ENCODE results near the gene FCGR1A. TPM values are rescaled to one million over a fixed set of nuclear protein-coding genes. Genes with fewer than 3 reads are reported as not detected.
"Not testable (repeated sequence)": the region's sequence is repeated elsewhere in the genome, so short reads cannot be mapped to it uniquely, and the experiment has no call there.

The FCGR1A gene
- total RNA-seq, 2 donors from 2014 or later: not detected

DNA sequence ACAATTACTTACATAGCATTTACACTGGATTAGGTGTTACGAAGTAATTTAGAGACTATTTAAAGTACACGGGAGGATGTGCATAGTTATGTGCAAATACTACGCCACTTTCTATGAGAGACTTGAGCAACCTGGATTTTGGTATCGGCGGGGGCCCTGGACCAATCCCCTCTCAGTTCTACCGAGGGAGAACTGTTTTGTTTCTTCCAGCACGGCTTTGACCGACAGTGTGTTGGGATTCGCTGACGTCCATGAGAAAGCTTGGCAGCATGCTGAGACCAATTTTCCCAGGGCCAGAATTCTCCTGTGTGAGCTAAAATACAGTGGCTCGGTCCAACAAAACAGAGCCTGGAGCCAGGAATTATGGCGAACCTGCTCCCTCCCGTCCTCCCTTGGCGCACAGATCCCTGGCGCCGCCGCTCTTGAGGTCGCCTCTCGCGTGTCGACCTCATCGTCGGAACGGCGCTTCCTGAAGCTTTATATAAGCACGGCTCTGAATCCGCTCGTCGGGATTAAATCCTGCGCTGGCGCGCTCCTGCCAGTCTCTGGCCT, 49.3 kb downstream of the FCGR1A start:
- not testable (repeated sequence) for H3K4me1 Mint-ChIP-seq; H3K9me3 Mint-ChIP-seq; H3K9ac ChIP-seq (ENCODE audit: extremely low read depth, low read length, poor library complexity, severe bottlenecking); H3K27ac ChIP-seq (ENCODE audit: low read depth, low read length); H3K36me3 Mint-ChIP-seq (ENCODE audit: low read depth); H3K4me1 ChIP-seq (ENCODE audit: control insufficient read depth, insufficient read depth, low read length); H3K4me3 Mint-ChIP-seq; H3K27me3 Mint-ChIP-seq (ENCODE audit: insufficient read depth); H3K36me3 ChIP-seq (ENCODE audit: control insufficient read depth, insufficient read depth, low read length); H3K4me3 ChIP-seq (ENCODE audit: low read length); DNase-seq; H3K27ac Mint-ChIP-seq; H3K9me3 ChIP-seq (ENCODE audit: control insufficient read depth, low read length); H3K27me3 ChIP-seq (ENCODE audit: control insufficient read depth, insufficient read depth, low read length, poor library complexity, severe bottlenecking)
- no CpG with 5 or more reads among the region's 32 CpGs for WGBS, 2 experiments (ENCODE audit: insufficient coverage in 1 of 2, insufficient read length in 1 of 2)

DNA sequence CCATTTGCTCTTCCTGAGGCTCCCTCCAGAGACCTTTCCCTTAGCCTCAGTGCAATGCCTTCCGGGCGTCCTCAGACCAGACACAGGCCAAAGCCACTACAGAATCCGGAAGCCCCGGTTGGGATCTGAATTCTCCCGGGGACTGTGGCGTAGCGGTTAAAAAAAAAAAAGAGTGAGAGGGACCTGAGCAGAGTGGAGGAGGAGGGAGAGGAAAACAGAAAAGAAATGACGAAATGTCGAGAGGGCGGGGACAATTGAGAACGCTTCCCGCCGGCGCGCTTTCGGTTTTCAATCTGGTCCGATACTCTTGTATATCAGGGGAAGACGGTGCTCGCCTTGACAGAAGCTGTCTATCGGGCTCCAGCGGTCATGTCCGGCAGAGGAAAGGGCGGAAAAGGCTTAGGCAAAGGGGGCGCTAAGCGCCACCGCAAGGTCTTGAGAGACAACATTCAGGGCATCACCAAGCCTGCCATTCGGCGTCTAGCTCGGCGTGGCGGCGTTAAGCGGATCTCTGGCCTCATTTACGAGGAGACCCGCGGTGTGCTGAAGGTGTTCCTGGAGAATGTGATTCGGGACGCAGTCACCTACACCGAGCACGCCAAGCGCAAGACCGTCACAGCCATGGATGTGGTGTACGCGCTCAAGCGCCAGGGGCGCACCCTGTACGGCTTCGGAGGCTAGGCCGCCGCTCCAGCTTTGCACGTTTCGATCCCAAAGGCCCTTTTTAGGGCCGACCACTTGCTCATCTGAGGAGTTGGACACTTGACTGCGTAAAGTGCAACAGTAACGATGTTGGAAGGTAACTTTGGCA, 50.0 kb downstream of the FCGR1A start:
- H3K9me3 Mint-ChIP-seq; H3K36me3 ChIP-seq (ENCODE audit: control insufficient read depth, insufficient read depth, low read length); H3K36me3 Mint-ChIP-seq (ENCODE audit: low read depth); H3K4me3 Mint-ChIP-seq; H3K27me3 Mint-ChIP-seq (ENCODE audit: insufficient read depth); DNase-seq; H3K9me3 ChIP-seq (ENCODE audit: control insufficient read depth, low read length); H3K4me3 ChIP-seq (ENCODE audit: low read length); H3K4me1 ChIP-seq (ENCODE audit: control insufficient read depth, insufficient read depth, low read length); H3K9ac ChIP-seq (ENCODE audit: extremely low read depth, low read length, poor library complexity, severe bottlenecking); H3K27ac ChIP-seq (ENCODE audit: low read depth, low read length); H3K4me1 Mint-ChIP-seq; H3K27me3 ChIP-seq (ENCODE audit: control insufficient read depth, insufficient read depth, low read length, poor library complexity, severe bottlenecking); H3K27ac Mint-ChIP-seq: not testable (repeated sequence)
- no CpG with 5 or more reads among the region's 55 CpGs for WGBS, 2 experiments (ENCODE audit: insufficient coverage in 1 of 2, insufficient read length in 1 of 2)

DNA sequence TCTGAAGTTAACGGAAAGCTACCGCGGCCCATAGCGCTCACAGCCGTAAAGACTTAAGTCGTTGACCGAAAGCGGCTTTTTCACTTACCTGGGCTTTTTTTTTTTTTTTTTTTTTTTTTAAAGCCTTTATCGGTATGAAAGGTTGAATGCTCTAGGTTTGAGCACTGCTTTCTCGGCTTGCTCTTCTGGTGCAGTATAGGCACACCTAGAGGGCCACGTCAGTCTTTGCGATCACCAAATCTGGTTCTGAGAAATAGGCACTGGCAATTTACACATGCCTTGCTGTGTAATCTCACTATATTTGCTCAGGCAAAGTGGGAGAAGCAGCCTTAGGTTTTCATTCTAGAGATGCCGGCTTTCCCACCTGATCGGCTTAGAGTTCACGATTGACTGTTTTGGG, 50.6 kb downstream of the FCGR1A start:
- not testable (repeated sequence) for H3K9me3 ChIP-seq (ENCODE audit: control insufficient read depth, low read length); H3K27ac ChIP-seq (ENCODE audit: low read depth, low read length); H3K4me3 ChIP-seq (ENCODE audit: low read length); H3K4me3 Mint-ChIP-seq; H3K9me3 Mint-ChIP-seq; H3K36me3 ChIP-seq (ENCODE audit: control insufficient read depth, insufficient read depth, low read length); H3K36me3 Mint-ChIP-seq (ENCODE audit: low read depth); H3K9ac ChIP-seq (ENCODE audit: extremely low read depth, low read length, poor library complexity, severe bottlenecking); H3K27me3 Mint-ChIP-seq (ENCODE audit: insufficient read depth); H3K4me1 ChIP-seq (ENCODE audit: control insufficient read depth, insufficient read depth, low read length); DNase-seq; H3K4me1 Mint-ChIP-seq; H3K27ac Mint-ChIP-seq; H3K27me3 ChIP-seq (ENCODE audit: control insufficient read depth, insufficient read depth, low read length, poor library complexity, severe bottlenecking)
- no CpG with 5 or more reads among the region's 15 CpGs for WGBS, 2 experiments (ENCODE audit: insufficient coverage in 1 of 2, insufficient read length in 1 of 2)

DNA sequence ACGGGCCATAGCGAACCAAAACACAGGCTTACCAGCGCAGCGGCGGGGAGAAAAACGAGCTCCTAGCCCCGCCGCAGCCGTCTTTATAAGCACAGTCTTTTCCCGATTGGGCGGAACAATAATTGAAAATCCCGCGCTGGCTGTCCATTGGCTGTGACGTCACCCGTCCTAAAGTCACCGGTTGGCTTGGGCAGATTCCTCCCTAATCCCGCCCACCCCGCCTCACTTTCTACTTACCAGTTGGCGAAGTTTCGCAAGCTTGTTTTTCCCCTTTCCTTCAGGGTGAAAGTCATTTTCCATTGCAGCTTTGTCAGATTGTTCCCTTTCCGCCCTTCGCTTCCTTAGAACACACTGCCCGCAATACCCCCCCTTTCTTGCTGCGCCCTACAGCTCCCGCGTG, 58.7 kb downstream of the FCGR1A start:
- H3K27ac ChIP-seq (ENCODE audit: low read depth, low read length): not testable (repeated sequence)

More for the DNA sequence above, 58.7 kb downstream of the FCGR1A start:
- H3K9ac ChIP-seq (ENCODE audit: extremely low read depth, low read length, poor library complexity, severe bottlenecking); H3K27ac Mint-ChIP-seq; H3K9me3 ChIP-seq (ENCODE audit: control insufficient read depth, low read length); H3K36me3 ChIP-seq (ENCODE audit: control insufficient read depth, insufficient read depth, low read length); DNase-seq; H3K27me3 Mint-ChIP-seq (ENCODE audit: insufficient read depth); H3K27me3 ChIP-seq (ENCODE audit: control insufficient read depth, insufficient read depth, low read length, poor library complexity, severe bottlenecking); H3K4me3 Mint-ChIP-seq; H3K4me1 ChIP-seq (ENCODE audit: control insufficient read depth, insufficient read depth, low read length); H3K4me3 ChIP-seq (ENCODE audit: low read length); H3K9me3 Mint-ChIP-seq; H3K36me3 Mint-ChIP-seq (ENCODE audit: low read depth): not testable (repeated sequence)
- no CpG with 5 or more reads among the region's 26 CpGs for WGBS, 2 experiments (ENCODE audit: insufficient coverage in 1 of 2, insufficient read length in 1 of 2)
- H3K4me1 Mint-ChIP-seq: peaks cover 17% of the 10 kb centered on the region

Other genes starting within 250 kb of the FCGR1A start
- not detected for gene PPIAL4C, start 198.8 kb upstream of the FCGR1A start, total RNA-seq
- gene BOLA1, start 116.9 kb downstream of the FCGR1A start, total RNA-seq: 10 to 100 TPM; 10.2 to 14.7 TPM
- 10 to 100 TPM; 25.6 to 26.2 TPM for gene SV2A, start 135.2 kb downstream of the FCGR1A start, total RNA-seq
- 10 to 100 TPM; 85.8 to 93.8 TPM for gene SF3B4, start 145.1 kb downstream of the FCGR1A start, total RNA-seq
- gene MTMR11, start 154.2 kb downstream of the FCGR1A start, total RNA-seq: 1 to 10 TPM; 4.7 to 6.6 TPM
- gene OTUD7B, start 228.0 kb downstream of the FCGR1A start, total RNA-seq: 10 to 100 TPM; 26.6 to 31.1 TPM